AG09309 (cell line): ENCODE results near the gene NEK8.
"Not testable (repeated sequence)": the region's sequence is repeated elsewhere in the genome, so short reads cannot be mapped to it uniquely, and the experiment has no call there.

Experiments used
- DNase-seq: peaks from one replicate; pipeline ENCODE4 v3.0.0-alpha.2; 2010; ENCODE audit warnings: low read depth
- H3K4me3 ChIP-seq: 2 replicates; pipeline ENCODE4 v1.5.1; 2011; ENCODE audit warnings: mild to moderate bottlenecking, low read depth, low read length, moderate library complexity; ENCODE audit not compliant: control insufficient read depth
- TF ChIP-seq, protein P1 (sequence below): IDR thresholded peaks from 2 replicates; pipeline ENCODE4 v1.5.1; 2011; ENCODE audit warnings: mild to moderate bottlenecking, low read depth, low read length, inconsistent platforms; ENCODE audit not compliant: insufficient read depth, control insufficient read depth; ENCODE audit errors: missing control alignments

The NEK8 gene

DNA sequence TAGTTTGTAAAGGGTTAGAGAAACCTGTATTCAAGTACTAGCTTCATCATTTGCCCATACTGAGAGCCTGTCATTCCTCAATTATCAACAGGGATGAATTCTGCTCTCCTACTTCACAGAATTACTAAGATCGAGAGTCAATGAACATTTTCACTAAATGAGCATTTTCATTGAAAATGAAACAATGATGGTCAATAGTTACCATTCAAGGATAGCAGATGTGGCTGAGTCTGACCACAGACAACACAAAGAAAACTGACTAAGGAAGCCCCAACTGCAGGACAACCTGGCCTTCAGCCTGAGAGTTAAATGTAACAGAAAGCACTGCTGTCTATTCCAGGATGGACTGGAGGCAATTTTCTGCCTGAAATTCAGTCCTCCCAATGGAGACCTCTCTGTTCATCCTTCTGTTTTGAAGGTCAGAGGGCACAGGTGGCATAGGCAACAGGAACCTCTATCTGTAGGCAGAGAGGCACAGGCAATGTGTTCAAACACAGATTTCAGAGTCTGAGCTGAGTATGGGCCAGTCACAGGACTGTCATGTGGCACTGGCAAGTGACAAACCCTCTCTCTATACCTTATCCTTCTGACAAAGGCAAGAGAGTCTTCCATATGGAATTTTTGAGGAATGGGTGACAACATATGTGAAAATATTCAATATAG, 34.7 kb downstream of the NEK8 start:
- DNase-seq, result no peak
- TF ChIP-seq, protein P1, sequence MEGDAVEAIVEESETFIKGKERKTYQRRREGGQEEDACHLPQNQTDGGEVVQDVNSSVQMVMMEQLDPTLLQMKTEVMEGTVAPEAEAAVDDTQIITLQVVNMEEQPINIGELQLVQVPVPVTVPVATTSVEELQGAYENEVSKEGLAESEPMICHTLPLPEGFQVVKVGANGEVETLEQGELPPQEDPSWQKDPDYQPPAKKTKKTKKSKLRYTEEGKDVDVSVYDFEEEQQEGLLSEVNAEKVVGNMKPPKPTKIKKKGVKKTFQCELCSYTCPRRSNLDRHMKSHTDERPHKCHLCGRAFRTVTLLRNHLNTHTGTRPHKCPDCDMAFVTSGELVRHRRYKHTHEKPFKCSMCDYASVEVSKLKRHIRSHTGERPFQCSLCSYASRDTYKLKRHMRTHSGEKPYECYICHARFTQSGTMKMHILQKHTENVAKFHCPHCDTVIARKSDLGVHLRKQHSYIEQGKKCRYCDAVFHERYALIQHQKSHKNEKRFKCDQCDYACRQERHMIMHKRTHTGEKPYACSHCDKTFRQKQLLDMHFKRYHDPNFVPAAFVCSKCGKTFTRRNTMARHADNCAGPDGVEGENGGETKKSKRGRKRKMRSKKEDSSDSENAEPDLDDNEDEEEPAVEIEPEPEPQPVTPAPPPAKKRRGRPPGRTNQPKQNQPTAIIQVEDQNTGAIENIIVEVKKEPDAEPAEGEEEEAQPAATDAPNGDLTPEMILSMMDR, result no peak
- no peak overlapping the region for H3K4me3 ChIP-seq

DNA sequence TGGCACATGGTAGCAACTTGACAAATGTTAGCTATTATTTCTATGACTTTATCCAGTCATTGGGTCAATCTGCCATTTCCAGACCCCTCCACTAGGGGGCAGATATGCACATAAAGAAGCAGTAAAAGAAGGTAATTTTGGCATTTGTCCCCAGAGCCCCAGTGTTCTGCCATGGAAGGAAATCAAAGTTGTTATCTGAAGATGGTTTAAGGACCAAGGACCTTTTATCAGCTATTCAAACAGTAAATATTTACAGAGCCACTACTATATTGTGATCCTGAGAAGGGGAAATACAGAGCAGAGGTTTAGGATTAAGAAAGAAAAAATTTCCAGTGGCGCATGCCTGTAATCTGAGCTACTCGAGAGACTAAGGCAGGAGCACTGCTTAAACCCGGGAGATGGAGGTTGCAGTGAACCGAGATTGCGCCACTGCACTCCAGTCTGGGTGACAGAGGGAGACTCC, 35.2 kb downstream of the NEK8 start:
- TF ChIP-seq, protein P1, result peak; percentile 78
- DNase-seq, result peak; percentile 40
- no peak overlapping the region for H3K4me3 ChIP-seq

DNA sequence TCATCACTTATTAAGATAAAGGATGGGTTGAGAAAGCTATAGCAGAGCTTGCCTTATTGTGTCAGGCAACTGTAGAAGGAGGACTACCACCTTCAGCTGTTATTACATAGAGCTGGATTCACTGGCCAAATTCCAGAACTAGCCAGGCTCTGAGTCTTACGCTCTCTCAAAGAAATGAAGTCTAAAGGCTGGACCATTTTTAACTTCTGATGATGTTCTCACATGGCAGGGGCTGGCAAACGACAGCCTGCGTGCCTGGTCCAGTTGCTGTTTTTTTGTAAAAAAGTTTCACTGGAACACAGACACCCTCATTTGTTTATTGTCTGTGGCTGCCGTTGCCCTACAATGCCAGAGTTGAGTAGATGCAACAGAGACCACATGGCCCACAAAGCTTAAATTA, 36.5 kb downstream of the NEK8 start:
- DNase-seq, result no peak
- TF ChIP-seq, protein P1, result no peak
- H3K4me3 ChIP-seq, result no peak overlapping the region

DNA sequence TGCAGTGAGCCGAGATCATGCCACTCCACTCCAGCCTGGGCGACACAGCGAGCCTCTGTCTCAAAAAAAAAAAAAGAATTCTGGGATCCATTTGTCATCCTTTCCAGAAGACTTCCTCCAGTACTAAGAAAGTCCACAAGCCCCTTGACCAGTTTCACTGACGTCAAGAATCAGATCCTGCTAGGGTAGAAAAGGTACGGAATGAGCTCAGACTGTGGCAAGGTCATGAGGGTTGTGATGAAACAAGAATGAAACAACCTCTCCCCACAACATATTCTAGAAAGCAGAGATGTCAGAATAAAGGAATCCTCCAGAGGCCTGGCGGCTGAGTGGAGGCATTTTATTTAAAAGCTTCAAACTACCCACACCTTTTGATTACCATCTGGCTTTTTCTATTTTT, 45.1 kb downstream of the NEK8 start:
- TF ChIP-seq, protein P1, result no peak
- DNase-seq, result no peak
- no peak overlapping the region for H3K4me3 ChIP-seq

DNA sequence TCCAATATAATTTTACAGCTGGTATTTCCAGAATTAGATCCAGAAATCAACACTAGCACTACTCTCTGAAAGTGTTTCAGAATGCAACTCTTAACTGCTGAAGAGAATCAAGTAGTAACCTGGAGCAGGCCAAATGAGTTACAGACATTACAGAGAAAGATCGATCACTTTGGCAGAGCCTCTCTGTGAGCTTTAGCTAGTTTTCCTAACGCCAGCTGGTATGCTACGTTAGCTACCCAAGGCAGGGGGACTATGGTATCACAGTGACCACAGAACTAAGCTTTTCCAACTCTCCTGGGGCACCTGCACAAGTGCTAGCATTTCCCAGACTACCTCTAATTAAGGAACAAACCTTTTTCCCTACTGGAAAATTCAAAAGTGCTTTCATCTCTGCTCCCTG, 45.6 kb downstream of the NEK8 start:
- DNase-seq, result no peak
- no peak overlapping the region for H3K4me3 ChIP-seq
- TF ChIP-seq, protein P1, result no peak

DNA sequence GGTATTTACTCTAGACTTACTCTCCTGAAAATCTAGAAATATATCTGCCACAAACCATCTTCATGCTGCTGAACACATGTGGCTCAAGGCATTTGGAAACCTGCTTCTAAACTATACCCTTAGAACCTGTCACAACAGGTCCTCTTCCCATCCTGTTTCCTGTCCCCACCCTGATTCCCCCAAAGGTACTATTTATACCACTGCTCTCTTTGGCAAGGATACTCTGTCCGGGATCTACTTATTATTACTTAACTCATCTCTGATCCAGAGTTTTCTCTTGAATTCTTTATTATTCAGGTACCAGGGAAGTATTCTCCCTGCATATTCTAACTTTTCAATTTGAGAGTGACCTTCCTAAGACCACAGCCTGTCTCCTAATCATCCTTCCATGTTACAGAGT, 48.6 kb downstream of the NEK8 start:
- H3K4me3 ChIP-seq, result no peak overlapping the region
- no peak for DNase-seq
- TF ChIP-seq, protein P1, result no peak

DNA sequence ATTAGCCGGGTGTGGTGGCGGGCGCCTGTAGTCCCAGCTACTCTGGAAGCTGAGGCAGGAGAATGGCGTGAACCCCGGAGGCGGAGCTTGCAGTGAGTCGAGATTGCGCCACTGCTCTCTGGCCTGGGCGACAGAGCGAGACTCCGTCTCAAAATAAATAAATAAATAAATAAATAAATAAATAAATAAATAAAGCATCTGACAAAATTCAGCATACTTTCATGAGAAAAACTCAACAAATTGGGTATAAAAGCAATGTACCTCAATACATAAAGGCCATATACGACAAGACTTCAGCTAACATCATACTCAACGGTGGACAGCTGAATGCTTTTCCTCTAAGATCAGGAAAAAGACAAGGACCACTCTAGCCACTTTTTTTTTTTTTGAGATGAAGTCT, 51.0 kb downstream of the NEK8 start:
- H3K4me3 ChIP-seq, DNase-seq: not testable (repeated sequence)
